Fibroblast of lung (primary cell): ENCODE results near the gene TANC1. TPM values are rescaled to one million over a fixed set of nuclear protein-coding genes. Genes with fewer than 3 reads are reported as not detected.
A peak's percentile ranks its signal among the peaks of the same experiment; 100 is the strongest.

Experiments used
- DNase-seq, 2 donors: peaks; one replicate each; pipeline versions ENCODE4 v3.0.0 to v3.0.0-alpha.2; 2010; ENCODE audit warnings: low read depth in 2 of 2
- H2AFZ ChIP-seq: 2 replicates; pipeline ENCODE4 v1.5.1; 2012; ENCODE audit warnings: low read length, control low read depth, inconsistent platforms
- H3K27ac ChIP-seq: 2 replicates; pipeline ENCODE4 v1.5.1; 2011; ENCODE audit warnings: low read length, control low read depth; ENCODE audit not compliant: insufficient read depth
- H3K27me3 ChIP-seq: 2 replicates; pipeline ENCODE4 v1.5.1; 2011; ENCODE audit warnings: mild to moderate bottlenecking, low read length; ENCODE audit not compliant: control insufficient read depth, insufficient read depth
- H3K36me3 ChIP-seq: 2 replicates; pipeline ENCODE4 v1.5.1; 2011; ENCODE audit warnings: low read length; ENCODE audit not compliant: control insufficient read depth, insufficient read depth
- H3K4me1 ChIP-seq: 2 replicates; pipeline ENCODE4 v1.5.1; 2011; ENCODE audit warnings: low read length; ENCODE audit not compliant: control insufficient read depth, insufficient read depth; ENCODE audit errors: extremely low read depth
- H3K4me2 ChIP-seq: 2 replicates; pipeline ENCODE4 v1.5.1; 2011; ENCODE audit warnings: low read length, control low read depth; ENCODE audit not compliant: insufficient read depth; ENCODE audit errors: extremely low read depth
- H3K4me3 ChIP-seq, 4 experiments: fragments of 200-600 bp in 1 of 4; sonication (generic) in 1 of 4; replicated peaks in 1 of 4; 2 replicates each; pipeline ENCODE4 v1.5.1; 2011 to 2016; ENCODE audit warnings: low read length in 4 of 4, low read depth in 3 of 4, mild to moderate bottlenecking in 3 of 4, control low read depth in 2 of 4, inconsistent platforms in 1 of 4, mixed read lengths in 1 of 4; ENCODE audit not compliant: insufficient read depth in 1 of 4; ENCODE audit errors: control extremely low read depth in 1 of 4
- H3K79me2 ChIP-seq: 2 replicates; pipeline ENCODE4 v1.5.1; 2012; ENCODE audit warnings: mild to moderate bottlenecking, low read length, inconsistent platforms; ENCODE audit not compliant: control insufficient read depth, insufficient read depth
- H3K9ac ChIP-seq: 2 replicates; pipeline ENCODE4 v1.5.1; 2011; ENCODE audit warnings: mild to moderate bottlenecking, low read length, control low read depth; ENCODE audit not compliant: insufficient read depth
- H3K9me3 ChIP-seq: 2 replicates; pipeline ENCODE4 v1.5.1; 2012; ENCODE audit warnings: low read depth, low read length; ENCODE audit not compliant: control insufficient read depth, insufficient read depth
- H4K20me1 ChIP-seq: 2 replicates; pipeline ENCODE4 v1.5.1; 2011; ENCODE audit warnings: low read length; ENCODE audit not compliant: control insufficient read depth, insufficient read depth; ENCODE audit errors: extremely low read depth
- CTCF ChIP-seq, 2 donors: IDR thresholded peaks in 1 of 2; conservative IDR thresholded peaks in 1 of 2; 1 replicate in 1 of 2; 2 replicates in 1 of 2; pipeline ENCODE4 v1.5.1; 2011 to 2012; ENCODE audit warnings: low read length in 2 of 2, control low read depth in 1 of 2, inconsistent platforms in 1 of 2, low read depth in 1 of 2, mild to moderate bottlenecking in 1 of 2
- EZH2 ChIP-seq: IDR thresholded peaks from 2 replicates; pipeline ENCODE4 v1.5.1; 2012; ENCODE audit warnings: low read length, control low read depth, mild to moderate bottlenecking; ENCODE audit errors: missing control alignments
- polyA plus RNA-seq, 2 donors: library from polyadenylated mRNA; depleted of rRNA in 1 of 2; stranded (reverse) in 1 of 2; unstranded in 1 of 2; fragments of >200 nt; gene quantifications; 2 replicates each; pipeline ENCODE4 v1.2.1, GENCODE V29; 2011 to 2012; ENCODE audit warnings: missing spikeins in 1 of 2
- total RNA-seq: library from RNA; depleted of rRNA; stranded (reverse); fragments of >200 nt; gene quantifications from 2 replicates; pipeline ENCODE4 v1.2.1, GENCODE V29; 2014

The TANC1 gene
- total and polyA plus RNA-seq, 2 donors (not counting 1 experiment from before 2014, with no cell fraction given) = 32.7 to 41.9 TPM

DNA sequence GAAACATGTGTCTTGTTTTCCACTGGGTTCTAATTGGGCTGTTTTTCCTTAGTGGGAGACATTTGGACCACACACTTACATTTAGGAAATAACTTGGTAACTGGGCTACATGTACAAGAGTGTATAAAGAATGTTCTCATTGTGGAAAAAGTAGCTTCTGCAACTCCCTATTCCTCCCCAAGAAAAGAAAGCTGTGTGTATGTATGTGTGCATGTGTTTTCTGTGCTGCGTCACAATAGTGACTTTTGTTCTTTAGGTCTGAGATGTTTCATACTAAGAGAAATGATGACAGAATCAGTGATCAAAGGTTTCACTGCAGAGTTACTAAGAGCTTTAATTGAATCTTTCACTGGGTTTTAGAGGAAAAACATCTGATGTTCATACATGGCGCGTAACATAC is 82.7 kb downstream of the TANC1 start:
- no peaks in the 10 kb centered on the region for H4K20me1 ChIP-seq
- DNase-seq = no peak
- no peak overlapping the region for H3K4me3 ChIP-seq
- H3K9me3 ChIP-seq = no peaks in the 10 kb centered on the region
- no peak overlapping the region for H3K4me2 ChIP-seq
- no peak overlapping the region for H3K9ac ChIP-seq
- H3K4me1 ChIP-seq = peaks cover 12% of the 10 kb centered on the region
- H3K27me3 ChIP-seq = no peaks in the 10 kb centered on the region
- no peaks in the 10 kb centered on the region for H3K36me3 ChIP-seq
- no peak overlapping the region for H2AFZ ChIP-seq
- H3K79me2 ChIP-seq = peaks cover 9% of the 10 kb centered on the region
- no peak overlapping the region for H3K27ac ChIP-seq
- TF ChIP-seq EZH2 (no peak), CTCF (conservative IDR thresholded peaks at IDR 0.05 in 1 of 2, IDR thresholded peaks at IDR 0.05 in 1 of 2; ENCODE audit: low read depth in 1 of 2, low read length in 2 of 2) (no peak)

DNA sequence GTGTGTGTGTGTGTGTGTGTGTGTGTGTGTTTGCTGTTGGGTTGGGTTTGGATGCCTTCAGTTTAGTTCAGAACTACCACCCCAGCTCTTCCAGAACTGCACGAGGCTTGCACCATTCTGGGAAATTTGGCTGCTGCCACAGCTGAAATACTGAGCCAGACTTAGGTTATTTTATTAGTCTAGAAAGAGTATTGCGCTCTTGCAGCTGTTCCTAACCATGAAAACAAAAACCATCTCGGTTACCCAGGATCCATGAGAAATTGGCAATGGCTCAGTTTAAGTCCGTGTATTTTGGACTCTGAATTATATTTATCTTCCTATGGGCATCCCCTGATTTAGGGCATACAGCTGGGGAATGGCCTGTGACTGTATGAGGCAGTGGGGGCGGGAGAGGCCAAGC is 83.2 kb downstream of the TANC1 start:
- DNase-seq = peak in 1 of 2 donors; percentile 81
- Histone ChIP-seq H3K79me2 (peaks cover 10% of the 10 kb centered on the region), H3K27me3 (no peaks in the 10 kb centered on the region), H3K4me3 (no peak overlapping the region), H3K27ac (no peak overlapping the region), H3K9me3 (no peaks in the 10 kb centered on the region), H2AFZ (no peak overlapping the region), H3K4me2 (no peak overlapping the region), H3K36me3 (no peaks in the 10 kb centered on the region), H4K20me1 (no peaks in the 10 kb centered on the region), H3K9ac (no peak overlapping the region), H3K4me1 (peaks cover 10% of the 10 kb centered on the region)
- no peak for TF ChIP-seq CTCF (conservative IDR thresholded peaks at IDR 0.05 in 1 of 2, IDR thresholded peaks at IDR 0.05 in 1 of 2; ENCODE audit: low read depth in 1 of 2, low read length in 2 of 2)
- no peak for TF ChIP-seq EZH2

DNA sequence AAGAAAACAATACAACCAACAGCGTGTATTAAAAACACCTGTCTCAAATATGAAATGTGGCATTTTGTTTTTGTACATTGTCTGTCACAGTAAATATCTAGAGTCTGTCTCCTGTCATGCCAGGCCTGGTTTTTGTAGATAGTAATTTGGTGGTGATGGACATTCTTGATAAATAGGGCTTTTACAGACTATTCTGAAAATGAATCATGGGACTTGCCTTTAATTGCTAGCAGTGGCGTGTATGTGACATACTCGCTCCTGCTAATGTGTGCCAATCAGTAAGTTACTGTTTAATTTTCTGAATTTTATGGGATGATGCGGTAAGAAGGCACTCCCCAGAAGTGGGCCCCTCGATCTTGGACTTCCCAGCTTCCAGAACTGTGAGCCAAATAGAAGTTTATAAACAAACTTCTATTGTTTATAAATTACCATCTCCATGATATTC is 83.7 kb downstream of the TANC1 start:
- Histone ChIP-seq H2AFZ (no peak overlapping the region), H3K79me2 (peaks cover 11% of the 10 kb centered on the region), H3K9me3 (no peaks in the 10 kb centered on the region), H3K27ac (no peak overlapping the region), H3K4me2 (no peak overlapping the region), H3K9ac (no peak overlapping the region), H3K27me3 (no peaks in the 10 kb centered on the region), H3K4me1 (peaks cover 7% of the 10 kb centered on the region), H4K20me1 (no peaks in the 10 kb centered on the region), H3K4me3 (no peak overlapping the region), H3K36me3 (no peaks in the 10 kb centered on the region)
- TF ChIP-seq EZH2 = no peak
- peak in 1 of 2 donors; percentile 70 for DNase-seq
